Right lobe of liver (tissue), 6 donors: ENCODE measurements around the gene B4GALT3. TPM values are rescaled to one million over a fixed set of nuclear protein-coding genes. Genes with fewer than 3 reads are reported as not detected.

ENCODE experiments used
- ATAC-seq, 4 donors: fragments of 200-7000 bp; cut with Tn5 transposase; one replicate each; pipeline ENCODE4 v1.9.1; 2020; ENCODE audit warnings: mild to moderate bottlenecking in 4 of 4, moderate library complexity in 4 of 4
- DNase-seq, 3 donors: peaks; one replicate each; pipeline ENCODE4 v3.0.0-alpha.2; 2020
- H3K27ac ChIP-seq, 3 donors: fragments of 200-600 bp; one replicate each; pipeline ENCODE4 v1.8.0; 2022
- H3K27me3 ChIP-seq, 2 donors: fragments of 200-600 bp; one replicate each; pipeline ENCODE4 v1.8.0; 2022
- H3K36me3 ChIP-seq, 4 donors: fragments of 200-600 bp; sonication (generic) in 1 of 4; one replicate each; pipeline versions ENCODE4 v1.5.1 to v1.8.0; 2017 to 2022; ENCODE audit warnings: control low read depth in 1 of 4
- H3K4me1 ChIP-seq, 4 donors: fragments of 200-600 bp; sonication (generic) in 1 of 4; one replicate each; pipeline versions ENCODE4 v1.5.1 to v1.8.0; 2017 to 2022; ENCODE audit warnings: control low read depth in 1 of 4
- H3K4me3 ChIP-seq, 3 donors: fragments of 200-600 bp; one replicate each; pipeline ENCODE4 v1.8.0; 2022
- H3K9me3 ChIP-seq, 4 donors: fragments of 200-600 bp; sonication (generic) in 1 of 4; one replicate each; pipeline versions ENCODE4 v1.5.1 to v1.8.0; 2017 to 2022; ENCODE audit warnings: control low read depth in 1 of 4
- POLR2A ChIP-seq: fragments of 450-650 bp; IDR thresholded peaks from one replicate; pipeline ENCODE4 v1.6.1; 2017; ENCODE audit warnings: antibody characterized with exemption, mild to moderate bottlenecking
- WGBS: methylation state at CpG from one replicate; pipeline ENCODE4 v1.1.6; 2018; ENCODE audit warnings: low coverage, low lambda C conversion rate; ENCODE audit not compliant: insufficient coverage; ENCODE audit errors: missing lambda C conversion rate; 5-methylcytosine and 5-hydroxymethylcytosine counted together
- intact Hi-C, 2 donors: fragments of 100-400 bp; cut with DNase I; formaldehyde crosslinking; loops; one replicate each; pipeline versions ENCODE4 v1.11.2 to v1.14.1; 2022
- total RNA-seq, 6 experiments: library from RNA; depleted of rRNA in 2 of 6; stranded (reverse); fragments of >200 nt in 2 of 6; fragmentation: NEBNext Ultra II Directional in 3 of 6; extraction: Animal tissue kit (Norgen Biotek cat#: 25700) in 3 of 6; gene quantifications; one replicate each; pipeline versions ENCODE4 v1.1.0 to v1.2.4, GENCODE V29; 2016 to 2023
- TF ChIP-seq, protein P1 (sequence below), 4 donors: fragments of 200-600 bp in 3 of 4; fragments of 450-650 bp in 1 of 4; IDR thresholded peaks; one replicate each; pipeline versions ENCODE4 v1.5.1 to v1.8.0; 2016 to 2022; ENCODE audit warnings: antibody characterized with exemption in 4 of 4, mild to moderate bottlenecking in 2 of 4
- donor health status: DM: no; HTN: yes; CAD: no.
- donor health status: DM: no; HTN: no; CAD: no.
- donor health status: DM: no; HTN: no; CAD: no.
- donor health status: DM: no; HTN: yes; CAD: no.
- donor health status: DM: no; HTN: yes; CAD: no.

The B4GALT3 gene
- total RNA-seq, 6 experiments from 2014 or later = 10.9 to 21.1 (median 13.1) TPM

- Histone ChIP-seq H3K9me3 (no peaks in the 10 kb centered on the region), H3K27me3 (no peaks in the 10 kb centered on the region), H3K4me1 (peaks cover 0 to 23% (median 11%) of the 10 kb centered on the region in 4 donors), H3K4me3 (no peak overlapping the region), H3K27ac (no peak overlapping the region), H3K36me3 (no peaks in the 10 kb centered on the region)
- intact Hi-C loops = no loop called here
- no peak for ATAC-seq
- TF ChIP-seq POLR2A = no peak
- TF ChIP-seq, protein P1, sequence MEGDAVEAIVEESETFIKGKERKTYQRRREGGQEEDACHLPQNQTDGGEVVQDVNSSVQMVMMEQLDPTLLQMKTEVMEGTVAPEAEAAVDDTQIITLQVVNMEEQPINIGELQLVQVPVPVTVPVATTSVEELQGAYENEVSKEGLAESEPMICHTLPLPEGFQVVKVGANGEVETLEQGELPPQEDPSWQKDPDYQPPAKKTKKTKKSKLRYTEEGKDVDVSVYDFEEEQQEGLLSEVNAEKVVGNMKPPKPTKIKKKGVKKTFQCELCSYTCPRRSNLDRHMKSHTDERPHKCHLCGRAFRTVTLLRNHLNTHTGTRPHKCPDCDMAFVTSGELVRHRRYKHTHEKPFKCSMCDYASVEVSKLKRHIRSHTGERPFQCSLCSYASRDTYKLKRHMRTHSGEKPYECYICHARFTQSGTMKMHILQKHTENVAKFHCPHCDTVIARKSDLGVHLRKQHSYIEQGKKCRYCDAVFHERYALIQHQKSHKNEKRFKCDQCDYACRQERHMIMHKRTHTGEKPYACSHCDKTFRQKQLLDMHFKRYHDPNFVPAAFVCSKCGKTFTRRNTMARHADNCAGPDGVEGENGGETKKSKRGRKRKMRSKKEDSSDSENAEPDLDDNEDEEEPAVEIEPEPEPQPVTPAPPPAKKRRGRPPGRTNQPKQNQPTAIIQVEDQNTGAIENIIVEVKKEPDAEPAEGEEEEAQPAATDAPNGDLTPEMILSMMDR (IDR thresholded peaks at IDR 0.05) = no peak
- 91% methylated on average over 5 of the region's 5 CpGs for WGBS
- DNase-seq = peak in 1 of 3 donors; percentile 7
Observed at GRCh38 chr1:161189036-161189435, 11.7 kb upstream of the B4GALT3 start.

DNA sequence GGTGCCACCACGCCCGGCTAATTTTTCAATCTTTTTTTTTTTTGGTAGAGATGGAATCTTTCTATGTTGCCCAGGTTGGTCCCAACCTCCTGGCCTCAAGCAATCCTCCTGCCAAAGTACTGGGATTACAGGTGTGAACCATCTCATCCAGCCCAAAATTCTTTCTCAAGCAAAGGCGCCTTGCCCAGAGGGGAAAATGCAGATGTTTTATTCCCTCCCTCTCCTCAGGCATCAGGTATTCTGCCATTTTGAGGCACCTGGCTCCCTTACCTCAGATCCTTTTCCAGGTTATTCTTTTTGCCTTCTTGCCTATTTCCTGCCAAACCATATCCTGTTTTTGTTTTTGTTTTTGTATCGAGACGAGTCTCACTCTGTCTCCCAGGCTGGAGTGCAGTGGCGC lies 11.1 kb upstream of the B4GALT3 start:
- intact Hi-C loops = no loop called here

DNA sequence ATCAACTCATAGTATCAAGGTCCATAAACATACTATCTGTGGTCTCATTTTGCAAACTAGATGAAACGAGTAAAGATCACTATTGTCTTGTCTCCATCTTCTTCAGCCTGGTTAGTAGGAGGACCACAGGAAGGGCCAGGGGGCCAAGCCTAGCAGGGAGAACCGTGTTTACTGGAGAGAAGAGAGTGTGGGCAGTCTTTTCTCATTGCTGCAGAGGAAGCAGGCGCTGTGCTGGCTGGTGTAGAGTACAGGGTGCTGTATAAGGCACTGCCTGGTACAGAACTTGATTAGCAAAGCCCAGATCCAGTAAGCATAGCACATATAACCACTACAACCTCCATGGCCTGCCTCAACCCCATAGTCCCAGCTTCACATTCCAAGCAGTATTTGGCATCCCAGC lies 10.0 kb upstream of the B4GALT3 start:
- DNase-seq = peak in 2 of 3 donors; percentile 12 to 26
- no peak overlapping the region for H3K27ac ChIP-seq

More for the DNA sequence above, 11.1 kb upstream of the B4GALT3 start:
- Histone ChIP-seq H3K4me1 (peaks cover 0 to 17% (median 7%) of the 10 kb centered on the region in 4 donors), H3K36me3 (no peaks in the 10 kb centered on the region), H3K27ac (no peak overlapping the region), H3K27me3 (no peaks in the 10 kb centered on the region), H3K4me3 (no peak overlapping the region), H3K9me3 (no peaks in the 10 kb centered on the region)
- DNase-seq (no peak), ATAC-seq (no peak)
- TF ChIP-seq POLR2A = no peak
- TF ChIP-seq, protein P1 (IDR thresholded peaks at IDR 0.05) = no peak
- WGBS = 70% methylated on average over 4 of the region's 6 CpGs

DNA sequence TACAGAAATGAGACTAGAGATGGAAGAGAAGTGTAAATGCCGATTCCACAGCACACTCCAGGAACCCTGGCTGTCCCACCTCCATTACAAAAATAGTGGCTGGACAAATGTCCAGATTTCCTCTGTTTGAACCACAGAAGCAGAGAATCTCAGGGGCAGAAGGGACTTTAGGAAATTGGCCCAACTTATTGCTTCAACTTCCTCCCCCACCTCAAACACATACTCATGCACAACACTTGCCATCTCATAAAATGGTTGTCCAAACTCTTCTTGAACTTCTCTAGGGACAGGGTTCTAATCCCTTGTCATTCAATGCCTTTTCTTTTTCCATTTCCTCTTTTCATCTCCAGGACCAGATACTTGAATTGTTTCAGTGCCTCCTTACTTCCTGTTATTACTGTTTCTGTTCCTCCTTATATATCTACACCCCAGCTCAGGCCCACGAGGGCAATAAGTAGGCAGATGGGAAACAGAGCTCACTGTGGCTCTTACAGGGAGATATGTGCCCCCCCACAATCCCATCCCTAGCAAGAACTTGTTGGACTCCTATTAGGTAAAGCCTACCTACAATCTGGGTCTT lies 8.5 kb upstream of the B4GALT3 start:
- H3K4me3 ChIP-seq = no peak overlapping the region
- WGBS = 28% methylated on average over 2 of the region's 2 CpGs
- no peak for TF ChIP-seq POLR2A
- TF ChIP-seq, protein P1 (IDR thresholded peaks at IDR 0.05) = no peak
- peaks cover 0 to 9% (median 0%) of the 10 kb centered on the region in 4 donors for H3K4me1 ChIP-seq
- DNase-seq (peak in 2 of 3 donors; percentile 15 to 31), ATAC-seq (peak; percentile 17 to 47 (median 34))
- H3K27me3 ChIP-seq = no peaks in the 10 kb centered on the region
- H3K36me3 ChIP-seq = no peaks in the 10 kb centered on the region
- peak overlapping the region; percentile 24 to 75 (median 56) for H3K27ac ChIP-seq
- intact Hi-C loops = no loop called here
- H3K9me3 ChIP-seq = no peaks in the 10 kb centered on the region

More for the DNA sequence above, 10.0 kb upstream of the B4GALT3 start:
- Histone ChIP-seq H3K36me3 (no peaks in the 10 kb centered on the region), H3K9me3 (no peaks in the 10 kb centered on the region), H3K27me3 (no peaks in the 10 kb centered on the region), H3K4me1 (peaks cover 0 to 9% (median 0%) of the 10 kb centered on the region in 4 donors), H3K4me3 (no peak overlapping the region)
- no peak for ATAC-seq
- 70% methylated on average over 3 of the region's 3 CpGs for WGBS
- no peak for TF ChIP-seq POLR2A
- TF ChIP-seq, protein P1 (IDR thresholded peaks at IDR 0.05) = no peak
- intact Hi-C loops = no loop called here
